Omental fat pad (tissue), 4 donors: ENCODE results near the gene SMARCAL1. TPM values are rescaled to one million over a fixed set of nuclear protein-coding genes. Genes with fewer than 3 reads are reported as not detected.

ENCODE experiments used
- ATAC-seq: fragments of 150-250 bp; one replicate; pipeline ENCODE4 v1.9.1; 2016; ENCODE audit warnings: mild to moderate bottlenecking, moderate library complexity; ENCODE audit not compliant: low FRiP score
- DNase-seq: peaks from one replicate; pipeline ENCODE4 v3.0.0-alpha.2; 2019; ENCODE audit warnings: low spot score
- CTCF ChIP-seq, 3 donors: fragments of 450-650 bp; IDR thresholded peaks; one replicate each; pipeline ENCODE4 v1.5.1; 2016 to 2017; ENCODE audit warnings: antibody characterized with exemption in 3 of 3, mild to moderate bottlenecking in 3 of 3, moderate library complexity in 2 of 3
- total RNA-seq, 4 donors: library from RNA; depleted of rRNA; stranded (reverse); fragments of >200 nt; gene quantifications; one replicate each; pipeline ENCODE4 v1.1.0, GENCODE V29; 2016

SMARCAL1 gene
- total RNA-seq, 4 donors from 2014 or later: 11.2 to 31.4 (median 14.5) TPM

GRCh38 chr2:216416571-216417307 lies 4.5 kb downstream of the SMARCAL1 start:
- TF ChIP-seq CTCF (IDR thresholded peaks at IDR 0.05): no peak
- DNase-seq: no peak
- no peak for ATAC-seq

- DNase-seq (no peak), ATAC-seq (no peak)
- no peak for TF ChIP-seq CTCF (IDR thresholded peaks at IDR 0.05)
Observed at GRCh38 chr2:216418981-216419380, 6.7 kb downstream of the SMARCAL1 start.

- no peak for DNase-seq
- TF ChIP-seq CTCF (IDR thresholded peaks at IDR 0.05): no peak
- no peak for ATAC-seq
Observed at GRCh38 chr2:216420367-216421101, 8.2 kb downstream of the SMARCAL1 start.

GRCh38 chr2:216423071-216423470 lies 10.8 kb downstream of the SMARCAL1 start:
- no peak for DNase-seq
- no peak for ATAC-seq
- TF ChIP-seq CTCF (IDR thresholded peaks at IDR 0.05): no peak

GRCh38 chr2:216424274-216424673 lies 12.0 kb downstream of the SMARCAL1 start:
- no peak for TF ChIP-seq CTCF (IDR thresholded peaks at IDR 0.05)
- DNase-seq: no peak
- no peak for ATAC-seq

GRCh38 chr2:216425008-216425787 lies 12.9 kb downstream of the SMARCAL1 start:
- ATAC-seq: no peak
- no peak for DNase-seq
- no peak for TF ChIP-seq CTCF (IDR thresholded peaks at IDR 0.05)
